Measurements from ENCODE around the gene RNF217.
"Not testable (repeated sequence)": the region's sequence is repeated elsewhere in the genome, so short reads cannot be mapped to it uniquely, and the experiment has no call there.

The RNF217 gene

GRCh38 chr6:124961777-124962638 lies at the start of gene RNF217:
Gene RNF217, plus strand, starts transcription at chr6:124962437. Its CDS starts 108 bp downstream, at chr6:124962545.
- peak; percentile 86 for DNase-seq (ENCODE audit: low spot score)
- no peak for TF ChIP-seq CTCF (IDR thresholded peaks at IDR 0.05)
- H3K4me3 ChIP-seq: peak within 1 kb of the TSS; percentile 89
- peak within 1 kb of the TSS; percentile 97 to 100 for H3K27ac ChIP-seq

GRCh38 chr6:124913056-124913455 lies 49.2 kb upstream of the RNF217 start:
- H3K27ac ChIP-seq: no peak overlapping the region
- TF ChIP-seq CTCF (IDR thresholded peaks at IDR 0.05): no peak
- H3K4me3 ChIP-seq: no peak overlapping the region
- no peak for DNase-seq (ENCODE audit: low spot score)

- TF ChIP-seq CTCF (IDR thresholded peaks at IDR 0.05): no peak
- no peak overlapping the region for H3K27ac ChIP-seq
- H3K4me3 ChIP-seq: no peak overlapping the region
Measured at GRCh38 chr6:124917769-124918168, 44.5 kb upstream of the RNF217 start.

DNA sequence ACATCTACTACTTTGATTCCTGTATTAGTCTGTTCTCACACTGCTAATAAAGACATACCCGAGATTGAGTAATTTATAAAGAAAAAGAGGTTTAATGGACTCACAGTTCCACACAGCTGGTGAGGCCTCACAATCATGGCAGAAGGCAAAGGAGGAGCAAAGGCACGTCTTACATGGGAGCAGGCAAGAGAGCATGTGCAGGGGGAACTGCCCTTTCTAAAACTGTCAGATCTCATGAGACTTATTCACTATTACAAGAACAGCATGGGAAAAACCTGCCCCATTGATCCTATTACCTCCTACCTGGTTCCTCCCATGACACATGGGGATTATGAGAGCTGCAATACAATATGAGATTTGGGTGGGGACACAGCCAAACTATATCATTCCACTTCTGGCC lies 42.5 kb upstream of the RNF217 start:
- H3K27ac ChIP-seq; H3K4me3 ChIP-seq; DNase-seq (ENCODE audit: low spot score): not testable (repeated sequence)

More at GRCh38 chr6:124917769-124918168, 44.5 kb upstream of the RNF217 start:
- DNase-seq (ENCODE audit: low spot score): no peak

DNA sequence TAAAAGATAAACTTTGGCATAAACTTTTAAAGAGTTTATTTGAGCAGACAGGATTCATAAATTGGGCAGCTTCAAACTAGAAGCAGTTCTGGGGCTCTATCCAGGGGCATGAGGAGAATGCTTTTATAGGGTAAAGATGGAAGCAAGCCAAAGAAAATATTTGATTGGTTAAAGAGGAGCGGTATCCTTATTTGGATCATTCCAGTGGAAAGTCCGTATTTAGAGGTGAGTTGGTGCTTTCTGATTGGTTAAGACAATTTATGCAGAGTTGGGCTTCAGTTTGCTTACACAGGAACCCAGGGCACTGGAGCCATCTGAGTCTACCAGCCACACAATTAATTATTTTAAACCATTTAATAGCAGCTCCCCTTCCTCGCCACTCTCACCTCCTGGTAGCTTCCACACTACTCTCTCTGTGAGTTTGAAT lies 37.9 kb upstream of the RNF217 start:
- no peak for TF ChIP-seq CTCF (IDR thresholded peaks at IDR 0.05)
- no peak overlapping the region for H3K4me3 ChIP-seq
- DNase-seq (ENCODE audit: low spot score): no peak
- no peak overlapping the region for H3K27ac ChIP-seq

DNA sequence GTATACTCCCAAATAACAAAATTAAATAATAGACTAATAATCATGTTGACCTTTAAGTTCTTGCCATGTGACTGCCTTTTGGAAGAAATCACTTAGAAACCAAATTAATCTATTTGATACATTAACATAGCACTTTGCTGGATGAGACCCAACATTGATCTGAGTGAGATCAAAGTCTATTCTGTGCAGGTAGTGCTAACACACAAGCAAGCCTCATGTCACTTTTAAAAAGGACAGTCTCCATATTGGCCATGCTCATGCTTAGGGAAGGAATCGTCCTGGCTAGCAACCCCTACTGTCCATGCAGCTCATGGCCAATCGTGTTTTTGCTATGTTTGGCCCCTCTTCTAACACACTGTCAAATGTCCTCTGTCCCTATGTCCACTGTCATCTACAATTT lies 35.8 kb upstream of the RNF217 start:
- no peak for TF ChIP-seq CTCF (IDR thresholded peaks at IDR 0.05)
- no peak for DNase-seq (ENCODE audit: low spot score)
- Histone ChIP-seq H3K4me3 (no peak overlapping the region), H3K27ac (no peak overlapping the region)

DNA sequence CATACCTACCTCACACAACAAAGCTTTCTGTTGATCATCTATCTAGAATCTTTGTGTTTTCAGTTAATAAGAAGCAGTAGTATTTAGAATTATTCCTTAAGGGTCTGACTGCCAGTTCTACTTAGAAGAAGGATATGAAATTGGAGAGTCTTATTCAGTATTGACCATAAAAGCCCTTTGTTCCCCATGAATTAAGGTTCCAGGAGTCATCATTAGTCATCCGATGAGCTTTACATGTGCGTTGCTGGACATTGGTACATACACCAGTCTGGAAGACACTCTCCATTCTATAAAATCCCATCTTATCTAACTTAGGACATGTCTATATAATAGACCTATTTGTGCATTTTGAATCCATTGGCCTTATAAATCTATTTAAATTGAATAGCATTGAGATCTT lies 34.4 kb upstream of the RNF217 start:
- no peak for TF ChIP-seq CTCF (IDR thresholded peaks at IDR 0.05)
- Histone ChIP-seq H3K4me3 (no peak overlapping the region), H3K27ac (no peak overlapping the region)
- DNase-seq (ENCODE audit: low spot score): no peak
